Thyroid gland (tissue), 4 donors: ENCODE results near the gene XNDC1N.

Source experiments
- POLR2A ChIP-seq, 2 donors: fragments of 450-650 bp; IDR thresholded peaks; one replicate each; pipeline ENCODE4 v1.6.1; 2017; ENCODE audit warnings: antibody characterized with exemption in 2 of 2, mild to moderate bottlenecking in 2 of 2, moderate library complexity in 1 of 2
- TF ChIP-seq, protein P1 (sequence below), 6 experiments: fragments of 200-600 bp in 3 of 6; fragments of 450-650 bp in 3 of 6; sonication (generic) in 3 of 6; IDR thresholded peaks; one replicate each; pipeline ENCODE4 v1.5.1; 2016 to 2019; ENCODE audit warnings: antibody characterized with exemption in 6 of 6, mild to moderate bottlenecking in 2 of 6, inconsistent platforms in 1 of 6, moderate library complexity in 1 of 6

DNA sequence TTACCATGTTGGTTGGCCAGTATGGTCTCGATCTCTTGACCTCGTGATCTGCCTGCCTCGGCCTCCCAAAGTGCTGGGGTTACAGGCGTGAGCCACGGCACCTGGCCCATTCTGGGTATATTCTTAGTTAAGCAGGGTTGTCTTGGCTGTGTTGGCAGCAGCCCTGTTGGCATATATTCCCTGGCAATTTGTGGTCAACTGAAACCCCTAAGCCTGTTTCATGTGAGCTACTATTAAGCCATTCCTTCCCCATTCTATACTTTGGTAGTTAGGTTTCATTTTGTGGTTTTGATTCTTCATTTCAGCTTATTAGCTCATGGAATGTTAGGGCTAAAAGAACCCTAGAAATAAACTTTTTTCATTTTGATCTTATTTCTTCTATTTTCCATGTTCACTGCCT is 48.2 kb upstream of the XNDC1N start:
- TF ChIP-seq POLR2A (IDR thresholded peaks at IDR 0.05), result no peak
- TF ChIP-seq, protein P1, sequence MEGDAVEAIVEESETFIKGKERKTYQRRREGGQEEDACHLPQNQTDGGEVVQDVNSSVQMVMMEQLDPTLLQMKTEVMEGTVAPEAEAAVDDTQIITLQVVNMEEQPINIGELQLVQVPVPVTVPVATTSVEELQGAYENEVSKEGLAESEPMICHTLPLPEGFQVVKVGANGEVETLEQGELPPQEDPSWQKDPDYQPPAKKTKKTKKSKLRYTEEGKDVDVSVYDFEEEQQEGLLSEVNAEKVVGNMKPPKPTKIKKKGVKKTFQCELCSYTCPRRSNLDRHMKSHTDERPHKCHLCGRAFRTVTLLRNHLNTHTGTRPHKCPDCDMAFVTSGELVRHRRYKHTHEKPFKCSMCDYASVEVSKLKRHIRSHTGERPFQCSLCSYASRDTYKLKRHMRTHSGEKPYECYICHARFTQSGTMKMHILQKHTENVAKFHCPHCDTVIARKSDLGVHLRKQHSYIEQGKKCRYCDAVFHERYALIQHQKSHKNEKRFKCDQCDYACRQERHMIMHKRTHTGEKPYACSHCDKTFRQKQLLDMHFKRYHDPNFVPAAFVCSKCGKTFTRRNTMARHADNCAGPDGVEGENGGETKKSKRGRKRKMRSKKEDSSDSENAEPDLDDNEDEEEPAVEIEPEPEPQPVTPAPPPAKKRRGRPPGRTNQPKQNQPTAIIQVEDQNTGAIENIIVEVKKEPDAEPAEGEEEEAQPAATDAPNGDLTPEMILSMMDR (IDR thresholded peaks at IDR 0.05), result no peak
